Osteocyte (in vitro differentiated cells): ENCODE results near the gene IPO13. TPM values are rescaled to one million over a fixed set of nuclear protein-coding genes. Genes with fewer than 3 reads are reported as not detected.
A peak's percentile ranks its signal among the peaks of the same experiment; 100 is the strongest.

Experiments
- DNase-seq: peaks from one replicate; pipeline ENCODE4 v3.0.0; 2021; ENCODE audit warnings: mixed read lengths; ENCODE audit not compliant: unreplicated experiment; ENCODE audit errors: extremely low spot score
- H3K27ac Mint-ChIP-seq: one replicate; pipeline ENCODE4 v1.8.0; 2021; ENCODE audit warnings: mild to moderate bottlenecking, mixed read lengths; ENCODE audit not compliant: unreplicated experiment
- H3K27me3 Mint-ChIP-seq: one replicate; pipeline ENCODE4 v1.8.0; 2021; ENCODE audit warnings: mixed read lengths; ENCODE audit not compliant: unreplicated experiment
- H3K36me3 Mint-ChIP-seq: one replicate; pipeline ENCODE4 v1.8.0; 2021; ENCODE audit warnings: mixed read lengths; ENCODE audit not compliant: unreplicated experiment
- H3K4me1 Mint-ChIP-seq: one replicate; pipeline ENCODE4 v1.8.0; 2021; ENCODE audit warnings: mixed read lengths; ENCODE audit not compliant: unreplicated experiment
- H3K4me3 Mint-ChIP-seq: one replicate; pipeline ENCODE4 v1.8.0; 2021; ENCODE audit warnings: mild to moderate bottlenecking, moderate library complexity, mixed read lengths; ENCODE audit not compliant: unreplicated experiment
- H3K9me3 Mint-ChIP-seq: one replicate; pipeline ENCODE4 v1.8.0; 2021; ENCODE audit warnings: mixed read lengths; ENCODE audit not compliant: unreplicated experiment
- CTCF ChIP-seq: fragments of 200-600 bp; sonication (generic); IDR thresholded peaks from 2 replicates; pipeline ENCODE4 v1.5.0; 2021; ENCODE audit warnings: antibody characterized with exemption, mild to moderate bottlenecking, moderate library complexity
- total RNA-seq: library from RNA; stranded (reverse); gene quantifications from 2 replicates; pipeline ENCODE4 v1.2.1, GENCODE V29; 2021

IPO13 gene
- total RNA-seq, 1 donor from 2014 or later, result 40.8 TPM

DNA sequence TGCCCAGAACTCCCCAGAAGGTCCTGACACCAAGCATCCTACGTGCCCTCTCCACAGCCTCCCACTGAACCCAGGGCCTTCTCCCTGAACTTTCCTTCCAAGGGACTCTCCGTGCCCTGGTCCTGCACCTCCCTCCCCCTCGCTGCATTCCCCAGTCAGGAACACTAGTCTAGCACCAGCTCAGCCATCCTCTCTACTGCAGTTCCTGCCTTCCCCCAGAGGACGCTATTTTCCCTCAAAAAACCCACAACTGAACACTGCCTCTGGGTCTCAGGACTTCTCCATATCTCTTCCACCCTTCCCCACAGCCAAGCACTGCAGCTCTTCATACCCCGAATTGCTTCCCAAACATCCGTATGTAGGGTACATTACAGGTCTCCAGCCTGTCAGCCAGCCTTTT lies 25.7 kb upstream of the IPO13 start:
- Mint-ChIP-seq H3K27ac (no peak overlapping the region), H3K9me3 (no peaks in the 10 kb centered on the region), H3K4me3 (no peak overlapping the region), H3K27me3 (no peaks in the 10 kb centered on the region), H3K4me1 (peaks cover 3% of the 10 kb centered on the region), H3K36me3 (peaks cover 15% of the 10 kb centered on the region)
- DNase-seq, result no peak
- TF ChIP-seq CTCF, result no peak

- H3K36me3 Mint-ChIP-seq, result peaks cover 18% of the 10 kb centered on the region
- H3K27me3 Mint-ChIP-seq, result no peaks in the 10 kb centered on the region
- no peaks in the 10 kb centered on the region for H3K9me3 Mint-ChIP-seq
- no peak for TF ChIP-seq CTCF
- H3K4me3 Mint-ChIP-seq, result no peak overlapping the region
- H3K4me1 Mint-ChIP-seq, result peaks cover 5% of the 10 kb centered on the region
- no peak for DNase-seq
- H3K27ac Mint-ChIP-seq, result no peak overlapping the region
Measured at GRCh38 chr1:43924516-43924915, 22.2 kb upstream of the IPO13 start.

- Mint-ChIP-seq H3K4me3 (no peak overlapping the region), H3K9me3 (no peaks in the 10 kb centered on the region), H3K36me3 (peaks cover 20% of the 10 kb centered on the region), H3K27ac (no peak overlapping the region), H3K27me3 (no peaks in the 10 kb centered on the region), H3K4me1 (peaks cover 8% of the 10 kb centered on the region)
- TF ChIP-seq CTCF, result no peak
- DNase-seq, result no peak
Measured at GRCh38 chr1:43925846-43926245, 20.9 kb upstream of the IPO13 start.

- Mint-ChIP-seq H3K36me3 (peaks cover 12% of the 10 kb centered on the region), H3K4me1 (peaks cover 24% of the 10 kb centered on the region), H3K27ac (peak overlapping the region; percentile 65), H3K4me3 (no peak overlapping the region), H3K9me3 (no peaks in the 10 kb centered on the region), H3K27me3 (no peaks in the 10 kb centered on the region)
- peak; percentile 30 for TF ChIP-seq CTCF
- DNase-seq, result no peak
Measured at GRCh38 chr1:43930168-43930948, 16.4 kb upstream of the IPO13 start.

GRCh38 chr1:43930949-43931275 lies 15.8 kb upstream of the IPO13 start:
- no peak overlapping the region for H3K27ac Mint-ChIP-seq
- DNase-seq, result no peak
- H3K27me3 Mint-ChIP-seq, result no peaks in the 10 kb centered on the region
- no peaks in the 10 kb centered on the region for H3K9me3 Mint-ChIP-seq
- peaks cover 8% of the 10 kb centered on the region for H3K36me3 Mint-ChIP-seq
- H3K4me3 Mint-ChIP-seq, result no peak overlapping the region
- peaks cover 24% of the 10 kb centered on the region for H3K4me1 Mint-ChIP-seq
- TF ChIP-seq CTCF, result no peak
